Measurements from ENCODE around the gene HECTD1. TPM values are rescaled to one million over a fixed set of nuclear protein-coding genes. Genes with fewer than 3 reads are reported as not detected.
A peak's percentile ranks its signal among the peaks of the same experiment; 100 is the strongest.

HECTD1 gene
- total and polyA plus RNA-seq, 9 of the 15 experiments (the other 6 are each of a cell fraction or from before 2014, with no cell fraction given) = 27.9 to 111 (median 78.1) TPM

DNA sequence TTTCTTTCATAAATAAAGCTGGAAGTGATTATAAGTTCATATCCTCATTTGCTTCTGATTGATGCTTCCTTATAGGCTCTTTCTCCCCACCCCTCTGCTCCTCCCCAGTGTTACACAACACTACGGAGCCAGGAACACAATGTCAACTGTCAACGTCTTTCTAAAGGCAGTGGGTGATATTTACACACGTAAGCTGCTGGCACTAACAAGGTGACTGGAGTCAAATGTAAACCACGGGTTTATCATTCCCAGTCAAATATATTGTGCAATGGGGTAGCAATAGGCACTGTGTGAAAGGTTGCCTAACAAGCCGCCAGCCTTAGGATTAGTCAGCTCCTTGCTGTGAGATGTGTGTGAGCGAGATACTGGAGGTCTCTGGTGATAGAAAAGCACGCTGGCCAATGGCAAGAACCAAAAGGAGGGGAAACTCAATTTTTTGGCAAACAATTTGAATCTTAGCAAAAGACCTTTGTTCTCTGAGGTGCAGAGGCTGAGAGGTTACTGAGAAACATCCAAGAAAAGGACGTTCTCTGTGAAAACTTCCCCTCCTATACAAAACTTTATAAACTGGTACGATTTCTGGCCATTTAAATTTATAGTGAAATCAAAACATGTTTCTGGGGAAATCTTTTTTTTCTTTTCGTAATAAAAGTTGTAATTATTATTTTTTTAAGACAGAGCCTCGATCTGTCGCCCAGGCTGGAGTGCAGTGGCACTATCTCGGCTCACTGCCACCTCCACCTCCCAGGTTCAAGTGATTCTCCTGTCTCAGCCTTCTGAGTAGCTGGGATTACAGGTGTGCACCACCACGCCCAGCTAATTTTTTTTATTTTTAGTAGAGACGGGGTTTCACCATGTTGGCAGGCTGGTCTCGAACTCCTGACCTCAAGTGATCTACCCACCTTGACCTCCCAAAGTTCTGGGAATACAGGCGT, 22.3 kb upstream of the HECTD1 start (continued):
- peak; percentile 84 for TF ChIP-seq LCOR (CRISPR knock-in tag; IDR thresholded peaks at IDR 0.05)
- no peak for TF ChIP-seq ZNF76 (CRISPR knock-in tag; IDR thresholded peaks at IDR 0.05; ENCODE audit: borderline replicate concordance)
- TF ChIP-seq, protein P1, sequence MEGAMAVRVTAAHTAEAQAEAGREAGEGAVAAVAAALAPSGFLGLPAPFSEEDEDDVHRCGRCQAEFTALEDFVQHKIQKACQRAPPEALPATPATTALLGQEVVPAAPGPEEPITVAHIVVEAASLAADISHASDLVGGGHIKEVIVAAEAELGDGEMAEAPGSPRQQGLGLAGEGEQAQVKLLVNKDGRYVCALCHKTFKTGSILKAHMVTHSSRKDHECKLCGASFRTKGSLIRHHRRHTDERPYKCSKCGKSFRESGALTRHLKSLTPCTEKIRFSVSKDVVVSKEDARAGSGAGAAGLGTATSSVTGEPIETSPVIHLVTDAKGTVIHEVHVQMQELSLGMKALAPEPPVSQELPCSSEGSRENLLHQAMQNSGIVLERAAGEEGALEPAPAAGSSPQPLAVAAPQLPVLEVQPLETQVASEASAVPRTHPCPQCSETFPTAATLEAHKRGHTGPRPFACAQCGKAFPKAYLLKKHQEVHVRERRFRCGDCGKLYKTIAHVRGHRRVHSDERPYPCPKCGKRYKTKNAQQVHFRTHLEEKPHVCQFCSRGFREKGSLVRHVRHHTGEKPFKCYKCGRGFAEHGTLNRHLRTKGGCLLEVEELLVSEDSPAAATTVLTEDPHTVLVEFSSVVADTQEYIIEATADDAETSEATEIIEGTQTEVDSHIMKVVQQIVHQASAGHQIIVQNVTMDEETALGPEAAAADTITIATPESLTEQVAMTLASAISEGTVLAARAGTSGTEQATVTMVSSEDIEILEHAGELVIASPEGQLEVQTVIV (CRISPR knock-in tag; IDR thresholded peaks at IDR 0.05; ENCODE audit: borderline replicate concordance) = no peak
- TF ChIP-seq, protein P2, sequence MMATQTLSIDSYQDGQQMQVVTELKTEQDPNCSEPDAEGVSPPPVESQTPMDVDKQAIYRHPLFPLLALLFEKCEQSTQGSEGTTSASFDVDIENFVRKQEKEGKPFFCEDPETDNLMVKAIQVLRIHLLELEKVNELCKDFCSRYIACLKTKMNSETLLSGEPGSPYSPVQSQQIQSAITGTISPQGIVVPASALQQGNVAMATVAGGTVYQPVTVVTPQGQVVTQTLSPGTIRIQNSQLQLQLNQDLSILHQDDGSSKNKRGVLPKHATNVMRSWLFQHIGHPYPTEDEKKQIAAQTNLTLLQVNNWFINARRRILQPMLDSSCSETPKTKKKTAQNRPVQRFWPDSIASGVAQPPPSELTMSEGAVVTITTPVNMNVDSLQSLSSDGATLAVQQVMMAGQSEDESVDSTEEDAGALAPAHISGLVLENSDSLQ (IDR thresholded peaks at IDR 0.05) = peak; percentile 98
- TF ChIP-seq ZNF764 (CRISPR knock-in tag; IDR thresholded peaks at IDR 0.05; ENCODE audit: low read depth) = no peak
- TF ChIP-seq FOS (IDR thresholded peaks at IDR 0.05; ENCODE audit: extremely low read depth, insufficient read length) = peak; percentile 36
- TF ChIP-seq NONO (IDR thresholded peaks at IDR 0.05; ENCODE audit: low read depth in 2 of 2, low read length in 1 of 2) = peak in 1 of 2 experiments; percentile 33; a peak in 1 of 4 replicates
- TF ChIP-seq, protein P3, sequence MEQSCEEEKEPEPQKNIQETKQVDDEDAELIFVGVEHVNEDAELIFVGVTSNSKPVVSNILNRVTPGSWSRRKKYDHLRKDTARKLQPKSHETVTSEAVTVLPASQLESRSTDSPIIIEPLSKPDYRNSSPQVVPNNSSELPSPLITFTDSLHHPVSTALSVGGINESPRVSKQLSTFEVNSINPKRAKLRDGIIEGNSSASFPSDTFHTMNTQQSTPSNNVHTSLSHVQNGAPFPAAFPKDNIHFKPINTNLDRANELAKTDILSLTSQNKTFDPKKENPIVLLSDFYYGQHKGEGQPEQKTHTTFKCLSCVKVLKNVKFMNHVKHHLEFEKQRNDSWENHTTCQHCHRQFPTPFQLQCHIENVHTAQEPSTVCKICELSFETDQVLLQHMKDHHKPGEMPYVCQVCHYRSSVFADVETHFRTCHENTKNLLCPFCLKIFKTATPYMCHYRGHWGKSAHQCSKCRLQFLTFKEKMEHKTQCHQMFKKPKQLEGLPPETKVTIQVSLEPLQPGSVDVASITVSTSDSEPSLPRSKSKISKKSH (CRISPR knock-in tag; IDR thresholded peaks at IDR 0.05) = no peak
- TF ChIP-seq EP400 (IDR thresholded peaks at IDR 0.05) = peak; percentile 85
- TF ChIP-seq, protein P4, sequence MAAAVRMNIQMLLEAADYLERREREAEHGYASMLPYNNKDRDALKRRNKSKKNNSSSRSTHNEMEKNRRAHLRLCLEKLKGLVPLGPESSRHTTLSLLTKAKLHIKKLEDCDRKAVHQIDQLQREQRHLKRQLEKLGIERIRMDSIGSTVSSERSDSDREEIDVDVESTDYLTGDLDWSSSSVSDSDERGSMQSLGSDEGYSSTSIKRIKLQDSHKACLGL (CRISPR knock-in tag; IDR thresholded peaks at IDR 0.05; ENCODE audit: borderline replicate concordance, poor library complexity, severe bottlenecking) = no peak
- TF ChIP-seq ATF7 (IDR thresholded peaks at IDR 0.05) = peak; percentile 91
- TF ChIP-seq, protein P5, sequence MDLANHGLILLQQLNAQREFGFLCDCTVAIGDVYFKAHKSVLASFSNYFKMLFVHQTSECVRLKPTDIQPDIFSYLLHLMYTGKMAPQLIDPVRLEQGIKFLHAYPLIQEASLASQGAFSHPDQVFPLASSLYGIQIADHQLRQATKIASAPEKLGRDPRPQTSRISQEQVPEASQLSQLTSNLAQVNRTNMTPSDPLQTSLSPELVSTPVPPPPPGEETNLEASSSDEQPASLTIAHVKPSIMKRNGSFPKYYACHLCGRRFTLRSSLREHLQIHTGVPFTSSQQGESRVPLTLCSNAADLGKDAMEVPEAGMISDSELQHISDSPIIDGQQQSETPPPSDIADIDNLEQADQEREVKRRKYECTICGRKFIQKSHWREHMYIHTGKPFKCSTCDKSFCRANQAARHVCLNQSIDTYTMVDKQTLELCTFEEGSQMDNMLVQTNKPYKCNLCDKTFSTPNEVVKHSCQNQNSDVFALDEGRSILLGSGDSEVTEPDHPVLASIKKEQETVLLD (IDR thresholded peaks at IDR 0.05) = peak; percentile 83; the same call in 1 of the 2 replicates
- TF ChIP-seq CBX3 (IDR thresholded peaks at IDR 0.05; ENCODE audit: borderline replicate concordance in 1 of 2, low read length in 2 of 2) = peak in 1 of 2 experiments; percentile 85; a peak in 2 of 3 replicates
- peak; percentile 89 for TF ChIP-seq FOXM1 (IDR thresholded peaks at IDR 0.05; ENCODE audit: low read depth)
- TF ChIP-seq FOXM1 (CRISPR knock-in tag; IDR thresholded peaks at IDR 0.05; ENCODE audit: low read depth) = no peak
- TF ChIP-seq POU5F1 (IDR thresholded peaks at IDR 0.05; ENCODE audit: borderline replicate concordance, low read depth, low read length, partially characterized antibody) = no peak
- peak; percentile 50; the same call in 1 of the 2 replicates for TF ChIP-seq RAD51 (IDR thresholded peaks at IDR 0.05; ENCODE audit: borderline replicate concordance, low read depth)
- TF ChIP-seq KLF6 (CRISPR knock-in tag; IDR thresholded peaks at IDR 0.05; ENCODE audit: borderline replicate concordance) = no peak
- no peak for TF ChIP-seq ZNF431 (CRISPR knock-in tag; IDR thresholded peaks at IDR 0.05)
- peak; percentile 86 for TF ChIP-seq LEF1 (IDR thresholded peaks at IDR 0.05)

All from K562 (cell line).